Stimulated activated CD4-positive, alpha-beta T cell treated with anti-CD3 and anti-CD28 coated beads, TNF-alpha, amount 100 ng/mL, for 24 hours (primary cell): ENCODE results near the gene SLC34A3.

Experiments used
- DNase-seq, 3 experiments: peaks; one replicate each; pipeline ENCODE4 v3.0.0-alpha.2; 2020; ENCODE audit warnings: low read depth in 3 of 3

Gene SLC34A3

GRCh38 chr9:137230705-137231371 is at the start of gene SLC34A3:
Gene SLC34A3, plus strand, starts transcription at chr9:137230901. Its CDS starts 802 bp downstream, at chr9:137231703.
- DNase-seq: no peak

- DNase-seq: no peak
Observed at GRCh38 chr9:137181680-137182079, 49.0 kb upstream of the SLC34A3 start.

GRCh38 chr9:137182836-137183235 is 47.9 kb upstream of the SLC34A3 start:
- DNase-seq: no peak

GRCh38 chr9:137183980-137184595 is 46.6 kb upstream of the SLC34A3 start:
- DNase-seq: no peak

- no peak for DNase-seq
Observed at GRCh38 chr9:137184881-137185660, 45.6 kb upstream of the SLC34A3 start.

- no peak for DNase-seq
Observed at GRCh38 chr9:137185921-137186320, 44.8 kb upstream of the SLC34A3 start.

- no peak for DNase-seq
Observed at GRCh38 chr9:137186385-137186784, 44.3 kb upstream of the SLC34A3 start.

- no peak for DNase-seq
Observed at GRCh38 chr9:137187386-137187785, 43.3 kb upstream of the SLC34A3 start.

GRCh38 chr9:137188086-137188489 is 42.6 kb upstream of the SLC34A3 start:
- no peak for DNase-seq

GRCh38 chr9:137188490-137189296 is 42.0 kb upstream of the SLC34A3 start, which contains the start of the genes ANAPC2 and SSNA1:
Gene ANAPC2, minus strand, starts transcription at chr9:137188560. Its CDS starts 28 bp downstream, at chr9:137188532.
Gene SSNA1, plus strand, starts transcription at chr9:137188676. Its CDS starts 51 bp downstream, at chr9:137188727.
- peak; percentile 83 to 90 (median 88) for DNase-seq

GRCh38 chr9:137189297-137190295 is 41.1 kb upstream of the SLC34A3 start:
- DNase-seq: no peak

- no peak for DNase-seq
Observed at GRCh38 chr9:137190315-137190856, 40.3 kb upstream of the SLC34A3 start.

GRCh38 chr9:137191245-137191644 is 39.5 kb upstream of the SLC34A3 start:
- no peak for DNase-seq

GRCh38 chr9:137191691-137192447 is 38.8 kb upstream of the SLC34A3 start:
- DNase-seq: no peak

- DNase-seq: no peak
Observed at GRCh38 chr9:137192448-137192780, 38.3 kb upstream of the SLC34A3 start.

- DNase-seq: no peak
Observed at GRCh38 chr9:137192859-137193258, 37.8 kb upstream of the SLC34A3 start.

- DNase-seq: no peak
Observed at GRCh38 chr9:137193771-137194170, 36.9 kb upstream of the SLC34A3 start.

- no peak for DNase-seq
Observed at GRCh38 chr9:137194388-137194787, 36.3 kb upstream of the SLC34A3 start.

- no peak for DNase-seq
Observed at GRCh38 chr9:137194909-137195308, 35.8 kb upstream of the SLC34A3 start.
